HG03575 (cell line): ENCODE results near the gene CERS6.
"Not testable (repeated sequence)": the region's sequence is repeated elsewhere in the genome, so short reads cannot be mapped to it uniquely, and the experiment has no call there.

ENCODE experiments used
- ATAC-seq: cut with Tn5 transposase; IDR thresholded peaks from one replicate; pipeline ENCODE4 v1.9.1; 2021; ENCODE audit not compliant: unreplicated experiment, insufficient number of reproducible peaks, low FRiP score; ENCODE audit errors: extremely low read depth

Gene CERS6

GRCh38 chr2:168645696-168646338 lies 189.7 kb downstream of the CERS6 start:
- ATAC-seq = no peak

- no peak for ATAC-seq
Observed at GRCh38 chr2:168649105-168649504, 193.0 kb downstream of the CERS6 start.

GRCh38 chr2:168649562-168649961 lies 193.5 kb downstream of the CERS6 start:
- no peak for ATAC-seq

GRCh38 chr2:168650139-168650538 lies 194.1 kb downstream of the CERS6 start:
- ATAC-seq = no peak

DNA sequence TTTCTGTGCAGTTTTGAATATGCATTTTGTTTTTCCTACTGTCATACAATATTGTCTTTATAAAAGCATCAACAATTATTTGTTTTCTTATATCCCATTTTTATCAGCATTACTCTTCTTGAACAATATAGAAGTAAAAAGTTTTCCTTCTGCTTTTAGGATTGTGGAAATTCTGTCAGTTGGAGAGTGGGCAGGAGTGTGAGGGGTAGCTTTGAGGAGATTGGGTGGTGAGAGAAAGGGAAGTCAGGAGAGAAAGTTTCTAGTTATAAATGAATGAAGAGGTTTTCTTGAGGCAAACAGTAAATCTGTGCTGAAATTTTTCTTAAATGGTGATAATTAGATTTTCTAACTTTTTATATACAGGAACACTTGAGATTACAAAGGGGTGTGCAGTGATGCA lies 194.7 kb downstream of the CERS6 start:
- ATAC-seq = no peak

DNA sequence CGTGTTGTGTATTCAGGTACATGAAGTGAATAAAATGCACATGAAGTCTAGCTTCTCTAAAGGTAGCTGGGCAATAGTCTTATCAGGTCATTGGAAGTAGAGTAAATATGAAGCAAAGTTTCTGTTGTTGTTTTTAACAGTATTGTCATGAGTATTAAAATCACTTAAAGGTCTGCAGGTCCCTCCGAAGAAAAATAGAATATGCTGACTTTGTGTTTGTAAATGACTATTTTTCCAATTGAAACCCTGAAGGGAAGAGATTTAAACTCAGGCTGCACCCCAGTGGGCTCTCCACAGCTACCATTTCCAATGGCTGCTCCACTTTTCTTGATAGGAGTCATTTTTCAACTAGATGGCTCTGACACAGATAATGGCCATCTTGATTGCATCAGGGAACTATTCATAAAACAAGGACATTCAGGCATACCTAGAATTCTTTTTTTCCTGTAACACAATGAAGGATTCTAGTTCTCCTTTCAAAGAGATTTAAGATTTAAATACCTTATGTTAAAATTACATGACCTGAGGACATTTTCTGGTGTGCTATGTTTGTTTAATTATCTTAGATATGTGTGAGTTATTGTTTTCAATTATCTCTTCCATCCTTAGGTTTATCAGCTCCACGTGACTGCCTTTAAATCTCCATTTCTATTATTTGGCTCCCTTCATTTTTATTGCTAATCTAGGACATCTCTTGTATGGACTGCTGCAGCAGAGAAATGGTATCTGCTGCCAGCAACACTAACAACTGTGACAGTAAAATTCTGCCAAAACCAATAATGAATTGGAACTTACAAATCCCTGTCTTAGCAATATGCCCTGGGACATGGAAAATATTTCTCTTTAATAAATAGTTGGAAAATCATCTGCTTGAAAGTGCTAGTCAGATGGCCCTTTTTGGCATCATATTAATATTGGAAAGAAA lies 197.2 kb downstream of the CERS6 start:
- ATAC-seq = no peak

DNA sequence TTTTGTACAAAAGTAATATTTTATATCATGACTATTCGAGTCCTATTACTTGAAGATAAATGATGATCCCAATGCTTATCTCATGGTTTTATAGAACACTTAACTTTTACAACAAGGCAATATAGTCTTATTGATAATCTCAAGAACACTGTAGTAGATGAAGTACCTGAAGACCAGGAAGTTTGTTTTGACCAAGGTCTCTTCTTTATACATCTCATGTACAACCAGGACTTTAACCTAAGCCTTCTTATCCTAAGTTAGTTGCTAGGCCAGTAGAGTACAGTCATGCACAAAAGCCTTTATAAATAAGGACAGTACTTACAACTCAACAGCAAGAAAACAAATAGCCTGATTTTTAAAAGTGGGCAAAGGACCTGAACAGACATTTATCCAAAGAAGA lies 198.6 kb downstream of the CERS6 start:
- ATAC-seq = no peak

GRCh38 chr2:168655207-168655606 lies 199.1 kb downstream of the CERS6 start:
- no peak for ATAC-seq

GRCh38 chr2:168657378-168657777 lies 201.3 kb downstream of the CERS6 start:
- not testable (repeated sequence) for ATAC-seq

DNA sequence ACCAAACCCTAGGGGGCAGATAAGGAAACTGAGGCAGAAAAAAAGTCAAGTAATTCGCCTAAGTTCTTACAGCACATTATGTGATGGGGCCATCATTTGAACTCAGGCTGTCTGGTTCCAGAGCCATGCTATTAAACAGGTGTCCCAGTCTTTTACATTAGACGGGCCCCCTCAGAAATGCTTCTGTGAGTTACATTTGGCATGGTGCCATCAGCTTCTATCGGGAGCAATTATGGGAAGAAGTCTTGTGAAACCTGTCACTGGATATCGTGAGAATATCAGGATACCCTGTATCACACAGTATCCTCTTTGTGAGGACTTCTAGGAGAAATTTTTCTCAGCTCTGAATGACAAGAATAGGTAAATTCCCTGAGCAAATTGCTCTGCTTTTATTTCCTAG lies 202.6 kb downstream of the CERS6 start:
- ATAC-seq = no peak

- ATAC-seq = no peak
Observed at GRCh38 chr2:168660870-168661862, 205.1 kb downstream of the CERS6 start.

DNA sequence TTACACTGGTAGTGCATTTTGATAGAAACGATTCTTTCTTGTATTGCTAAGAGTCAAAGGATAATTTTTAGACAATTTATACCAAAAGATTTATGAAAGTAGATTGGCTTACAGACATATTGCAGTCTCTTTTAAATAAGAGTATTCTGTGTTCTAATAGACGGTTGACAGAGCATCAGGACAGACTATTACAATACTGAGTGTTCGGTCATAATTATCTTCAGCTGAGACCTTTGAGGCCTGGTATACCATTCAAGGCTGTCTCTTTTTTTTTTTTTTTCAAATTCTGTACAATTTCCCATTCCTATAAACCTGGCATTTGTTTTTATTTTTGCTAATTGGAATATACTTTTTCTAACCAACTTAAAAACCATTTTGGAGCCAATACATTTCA lies 205.8 kb downstream of the CERS6 start:
- no peak for ATAC-seq

DNA sequence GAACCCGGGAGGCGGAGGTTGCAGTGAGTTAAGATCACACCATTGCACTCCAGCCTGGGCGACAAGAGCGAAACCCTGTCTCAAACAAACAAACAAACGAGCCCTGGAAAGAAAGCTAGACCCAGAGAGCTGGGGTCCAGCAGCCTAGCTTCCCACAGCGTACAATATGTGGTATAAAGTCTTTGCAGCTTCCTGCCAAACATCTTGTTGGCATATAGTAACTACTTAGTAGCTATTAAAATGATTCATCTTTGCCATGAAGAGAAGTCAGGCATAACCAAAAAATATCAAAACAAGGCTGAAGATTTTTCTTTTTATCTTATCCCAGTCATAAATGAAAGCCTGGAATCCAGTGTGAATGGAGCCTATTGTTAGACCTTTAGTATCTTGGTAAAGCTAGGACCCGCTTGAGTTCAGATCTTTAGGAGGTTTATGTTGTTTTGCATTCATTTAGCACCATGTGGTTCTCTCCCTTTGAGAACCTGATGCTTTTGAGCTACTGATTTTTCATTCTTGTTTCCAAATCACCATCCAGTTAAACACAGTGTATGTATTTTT lies 206.7 kb downstream of the CERS6 start:
- ATAC-seq = no peak

DNA sequence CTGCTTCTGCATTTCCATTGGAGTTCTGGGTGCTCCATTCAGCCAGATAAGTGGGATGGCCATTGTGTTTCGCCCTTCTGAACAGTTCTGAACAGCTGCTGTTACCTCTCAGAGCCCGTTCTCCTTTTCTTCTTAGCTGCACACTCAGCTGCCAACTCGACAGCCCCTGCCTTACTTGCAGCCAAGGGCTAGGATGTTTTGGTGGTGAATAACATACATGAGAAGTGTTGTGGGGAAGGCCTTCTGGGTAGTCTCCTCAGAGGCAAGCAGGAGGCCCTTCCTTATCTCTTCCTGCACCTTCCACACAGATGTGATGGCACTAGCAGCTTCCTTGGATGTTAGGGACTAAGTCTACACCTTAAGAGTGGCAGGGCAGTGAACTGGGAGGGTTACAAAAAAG lies 207.9 kb downstream of the CERS6 start:
- ATAC-seq = no peak

GRCh38 chr2:168664715-168665114 lies 208.6 kb downstream of the CERS6 start:
- ATAC-seq = not testable (repeated sequence)

GRCh38 chr2:168666339-168666738 lies 210.3 kb downstream of the CERS6 start:
- no peak for ATAC-seq

DNA sequence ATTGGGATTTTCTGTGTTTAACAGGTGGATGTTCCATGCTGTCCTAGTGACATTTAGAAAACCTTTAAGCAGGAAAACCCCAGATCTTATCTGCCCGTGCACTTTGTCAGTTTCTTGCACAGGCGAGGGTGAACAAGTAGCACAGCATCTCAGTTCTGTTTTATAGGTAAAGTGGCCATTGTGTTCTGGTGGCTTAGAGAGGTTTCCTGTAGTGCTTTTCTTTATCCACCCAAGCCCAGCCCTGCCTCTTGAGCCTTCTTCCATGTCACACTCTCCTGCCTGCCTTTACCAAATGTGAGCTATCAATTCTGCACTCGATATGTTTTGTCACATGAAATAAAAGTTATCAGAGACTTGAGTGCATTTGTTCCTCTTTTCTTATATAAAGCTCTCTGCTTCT lies 211.1 kb downstream of the CERS6 start:
- no peak for ATAC-seq

DNA sequence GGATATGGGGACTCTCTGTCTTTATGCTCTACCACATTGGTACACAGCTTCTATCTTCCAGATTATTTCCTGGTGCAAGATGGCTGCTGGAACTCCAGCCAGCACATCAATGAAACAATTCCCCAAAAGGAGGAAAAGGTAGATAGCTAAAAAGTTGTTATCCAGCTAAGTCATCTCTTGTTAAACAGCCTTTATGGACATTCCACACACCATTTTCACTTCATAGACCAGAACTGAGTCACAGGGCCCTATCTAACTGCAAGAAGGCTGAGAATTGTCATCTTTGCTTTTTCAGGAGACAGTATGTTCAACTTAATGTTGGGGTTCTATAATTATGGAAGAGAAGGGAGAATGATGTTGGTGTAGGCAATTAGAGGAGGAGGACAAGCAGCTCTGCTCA lies 213.1 kb downstream of the CERS6 start:
- no peak for ATAC-seq

GRCh38 chr2:168670478-168670877 lies 214.4 kb downstream of the CERS6 start:
- ATAC-seq = no peak
